MG63 (cell line): Measurements from ENCODE around the gene HRCT1. TPM values are rescaled to one million over a fixed set of nuclear protein-coding genes. Genes with fewer than 3 reads are reported as not detected.

Experiments used
- DNase-seq: peaks from one replicate; pipeline ENCODE4 v3.0.0-alpha.2; 2020
- H3K27me3 ChIP-seq: fragments of 250-450 bp; sonication (Bioruptor Pico); 2 replicates; pipeline ENCODE4 v1.5.1; 2020; ENCODE audit warnings: mild to moderate bottlenecking, moderate library complexity
- H3K36me3 ChIP-seq: fragments of 250-450 bp; sonication (Bioruptor Pico); 2 replicates; pipeline ENCODE4 v1.5.1; 2020; ENCODE audit warnings: mild to moderate bottlenecking, moderate library complexity
- H3K4me3 ChIP-seq: fragments of 250-450 bp; sonication (Bioruptor Pico); 2 replicates; pipeline ENCODE4 v1.5.1; 2020; ENCODE audit warnings: mild to moderate bottlenecking, moderate library complexity
- H3K9me3 ChIP-seq: fragments of 250-450 bp; sonication (Bioruptor Pico); 2 replicates; pipeline ENCODE4 v1.5.1; 2020; ENCODE audit warnings: mild to moderate bottlenecking, moderate library complexity
- total RNA-seq: library from RNA; depleted of rRNA; stranded (reverse); fragments of >200 nt; shearing (Covaris generic); gene quantifications from 2 replicates; pipeline ENCODE4 v1.2.3, GENCODE V29; 2014; ENCODE audit warnings: low replicate concordance; rRNA removed

The HRCT1 gene
- 95.0 and 617 TPM in 2 replicates for total RNA-seq

GRCh38 chr9:35905912-35906679 is at the start of gene HRCT1:
Gene HRCT1 (plus strand): TSS chr9:35906202. CDS start chr9:35906288, 86 bp downstream.
- no peaks in the 10 kb centered on the region for H3K9me3 ChIP-seq
- DNase-seq, result peak; percentile 100
- H3K36me3 ChIP-seq, result peaks cover 37% of the 10 kb centered on the region
- H3K4me3 ChIP-seq, result peak within 1 kb of the TSS; percentile 56
- no peaks in the 10 kb centered on the region for H3K27me3 ChIP-seq

GRCh38 chr9:35856206-35856605 is 49.8 kb upstream of the HRCT1 start:
- Histone ChIP-seq H3K27me3 (peaks cover 12% of the 10 kb centered on the region), H3K9me3 (no peaks in the 10 kb centered on the region), H3K4me3 (no peak overlapping the region), H3K36me3 (no peaks in the 10 kb centered on the region)
- no peak for DNase-seq

GRCh38 chr9:35856882-35857281 is 49.1 kb upstream of the HRCT1 start:
- no peaks in the 10 kb centered on the region for H3K36me3 ChIP-seq
- H3K9me3 ChIP-seq, result no peaks in the 10 kb centered on the region
- DNase-seq, result no peak
- no peak overlapping the region for H3K4me3 ChIP-seq
- H3K27me3 ChIP-seq, result peaks cover 15% of the 10 kb centered on the region

- DNase-seq, result no peak
- H3K27me3 ChIP-seq, result peaks cover 20% of the 10 kb centered on the region
- H3K4me3 ChIP-seq, result no peak overlapping the region
- no peaks in the 10 kb centered on the region for H3K36me3 ChIP-seq
- H3K9me3 ChIP-seq, result no peaks in the 10 kb centered on the region
Observed at GRCh38 chr9:35858458-35858857, 47.5 kb upstream of the HRCT1 start.

GRCh38 chr9:35859310-35859989 is 46.6 kb upstream of the HRCT1 start:
- Histone ChIP-seq H3K27me3 (peaks cover 20% of the 10 kb centered on the region), H3K36me3 (no peaks in the 10 kb centered on the region), H3K9me3 (no peaks in the 10 kb centered on the region), H3K4me3 (no peak overlapping the region)
- DNase-seq, result peak; percentile 51

GRCh38 chr9:35859990-35860339 is 46.0 kb upstream of the HRCT1 start:
- Histone ChIP-seq H3K36me3 (no peaks in the 10 kb centered on the region), H3K4me3 (no peak overlapping the region), H3K9me3 (no peaks in the 10 kb centered on the region), H3K27me3 (peaks cover 20% of the 10 kb centered on the region)
- DNase-seq, result no peak

GRCh38 chr9:35861161-35861897 is 44.7 kb upstream of the HRCT1 start:
- DNase-seq, result no peak
- H3K4me3 ChIP-seq, result no peak overlapping the region
- H3K9me3 ChIP-seq, result no peaks in the 10 kb centered on the region
- no peaks in the 10 kb centered on the region for H3K36me3 ChIP-seq
- H3K27me3 ChIP-seq, result peaks cover 20% of the 10 kb centered on the region

GRCh38 chr9:35862328-35862727 is 43.7 kb upstream of the HRCT1 start:
- Histone ChIP-seq H3K9me3 (no peaks in the 10 kb centered on the region), H3K4me3 (no peak overlapping the region), H3K27me3 (peaks cover 20% of the 10 kb centered on the region), H3K36me3 (no peaks in the 10 kb centered on the region)
- no peak for DNase-seq

- H3K36me3 ChIP-seq, result no peaks in the 10 kb centered on the region
- peaks cover 20% of the 10 kb centered on the region for H3K27me3 ChIP-seq
- no peak for DNase-seq
- no peak overlapping the region for H3K4me3 ChIP-seq
- no peaks in the 10 kb centered on the region for H3K9me3 ChIP-seq
Observed at GRCh38 chr9:35863583-35863982, 42.4 kb upstream of the HRCT1 start.

- no peak for DNase-seq
- Histone ChIP-seq H3K36me3 (no peaks in the 10 kb centered on the region), H3K27me3 (peaks cover 19% of the 10 kb centered on the region), H3K9me3 (no peaks in the 10 kb centered on the region), H3K4me3 (no peak overlapping the region)
Observed at GRCh38 chr9:35864695-35865255, 41.2 kb upstream of the HRCT1 start.

GRCh38 chr9:35867538-35867937 is 38.5 kb upstream of the HRCT1 start:
- H3K36me3 ChIP-seq, result no peaks in the 10 kb centered on the region
- no peak overlapping the region for H3K4me3 ChIP-seq
- no peak for DNase-seq
- peaks cover under 1% of the 10 kb centered on the region; the same call in 1 of the 2 replicates for H3K27me3 ChIP-seq
- no peaks in the 10 kb centered on the region for H3K9me3 ChIP-seq

- H3K27me3 ChIP-seq, result no peaks in the 10 kb centered on the region
- no peak for DNase-seq
- no peaks in the 10 kb centered on the region for H3K9me3 ChIP-seq
- no peak overlapping the region for H3K4me3 ChIP-seq
- no peaks in the 10 kb centered on the region for H3K36me3 ChIP-seq
Observed at GRCh38 chr9:35868933-35869332, 37.1 kb upstream of the HRCT1 start.

GRCh38 chr9:35869621-35870216 is 36.3 kb upstream of the HRCT1 start:
- no peaks in the 10 kb centered on the region for H3K9me3 ChIP-seq
- DNase-seq, result no peak

GRCh38 chr9:35870351-35870923 is 35.6 kb upstream of the HRCT1 start, which contains the start of gene OR13J1:
Gene OR13J1 (minus strand): TSS chr9:35870401. CDS start chr9:35870401, 0 bp downstream.
- H3K9me3 ChIP-seq, result peaks cover 2% of the 10 kb centered on the region; the same call in 1 of the 2 replicates
- H3K4me3 ChIP-seq, result no peak within 1 kb of the TSS
- no peaks in the 10 kb centered on the region for H3K36me3 ChIP-seq
- no peaks in the 10 kb centered on the region for H3K27me3 ChIP-seq
- DNase-seq, result no peak

More at GRCh38 chr9:35869621-35870216, 36.3 kb upstream of the HRCT1 start:
- H3K4me3 ChIP-seq, result no peak overlapping the region
- no peaks in the 10 kb centered on the region for H3K36me3 ChIP-seq
- no peaks in the 10 kb centered on the region for H3K27me3 ChIP-seq

- Histone ChIP-seq H3K27me3 (no peaks in the 10 kb centered on the region), H3K4me3 (no peak overlapping the region), H3K9me3 (peaks cover 5% of the 10 kb centered on the region), H3K36me3 (no peaks in the 10 kb centered on the region)
- DNase-seq, result peak; percentile 50
Observed at GRCh38 chr9:35871545-35871944, 34.5 kb upstream of the HRCT1 start.

GRCh38 chr9:35872505-35872904 is 33.5 kb upstream of the HRCT1 start:
- Histone ChIP-seq H3K36me3 (no peaks in the 10 kb centered on the region), H3K4me3 (no peak overlapping the region), H3K27me3 (no peaks in the 10 kb centered on the region), H3K9me3 (peaks cover 11% of the 10 kb centered on the region)
- DNase-seq, result no peak
